H1 (cell line): Measurements from ENCODE around the gene CTSS. TPM values are rescaled to one million over a fixed set of nuclear protein-coding genes. Genes with fewer than 3 reads are reported as not detected.

Source experiments
- CTCF ChIA-PET: fragments of 300-600 bp; sonication (Branson Sonifier 250); formaldehyde crosslinking; loops from one replicate; lab custom pipeline; 2021; ENCODE audit not compliant: partially characterized antibody; lab: Charles Lee
- POLR2A ChIA-PET: fragments of 300-600 bp; sonication (Branson Sonifier 250); formaldehyde crosslinking; loops from one replicate; lab custom pipeline; 2021; ENCODE audit warnings: inconsistent platforms; ENCODE audit not compliant: partially characterized antibody; lab: Charles Lee
- DNase-seq, 2 experiments: peaks; one replicate each; pipeline versions ENCODE4 v3.0.0 to v3.0.0-alpha.2; 2010 to 2022; ENCODE audit warnings: low spot score in 2 of 2, low read depth in 1 of 2, mixed read lengths in 1 of 2
- FAIRE-seq: peaks from 2 replicates; lab custom pipeline; 2011; peaks lifted over from hg19 to GRCh38; lab: Jason Lieb, UNC
- H2AFZ ChIP-seq: 2 replicates; pipeline ENCODE4 v1.8.1; 2012; ENCODE audit warnings: low read length, inconsistent platforms
- H2AK5ac ChIP-seq: 2 replicates; pipeline ENCODE4 v1.6.1; 2013; ENCODE audit warnings: low read depth, low read length
- H2BK120ac ChIP-seq: replicated peaks from 2 replicates; pipeline ENCODE3; 2013; ENCODE audit warnings: low read depth, low read length, inconsistent platforms
- H2BK12ac ChIP-seq: 2 replicates; pipeline ENCODE4 v1.6.1; 2013; ENCODE audit warnings: low read depth, low read length
- H2BK15ac ChIP-seq: 2 replicates; pipeline ENCODE4 v1.6.1; 2013; ENCODE audit warnings: low read length
- H2BK20ac ChIP-seq: 2 replicates; pipeline ENCODE4 v1.6.1; 2013; ENCODE audit warnings: low read length
- H2BK5ac ChIP-seq: 2 replicates; pipeline ENCODE4 v1.6.1; 2013; ENCODE audit warnings: low read depth, low read length
- H3K14ac ChIP-seq: 2 replicates; pipeline ENCODE4 v1.6.1; 2013; ENCODE audit warnings: inconsistent platforms; ENCODE audit not compliant: insufficient read length
- H3K18ac ChIP-seq: 2 replicates; pipeline ENCODE4 v1.6.1; 2013; ENCODE audit warnings: low read length; ENCODE audit errors: extremely low read depth
- H3K23ac ChIP-seq: 2 replicates; pipeline ENCODE4 v1.6.1; 2013; ENCODE audit warnings: inconsistent platforms; ENCODE audit not compliant: insufficient read length
- H3K23me2 ChIP-seq: 2 replicates; pipeline ENCODE4 v1.6.1; 2013; ENCODE audit warnings: low read depth, low read length
- H3K27ac ChIP-seq: 2 replicates; pipeline ENCODE4 v1.6.1; 2011; ENCODE audit warnings: low read depth, low read length, inconsistent platforms
- H3K27me3 ChIP-seq, 4 experiments: replicated peaks in 1 of 4; 1 replicate in 1 of 4; 2 replicates in 3 of 4; pipeline versions ENCODE4 v1.6.1 to v1.8.1; 2011 to 2013; ENCODE audit warnings: low read length in 3 of 4, mild to moderate bottlenecking in 3 of 4, inconsistent platforms in 2 of 4, mixed read lengths in 2 of 4, moderate library complexity in 1 of 4; ENCODE audit not compliant: control insufficient read depth in 3 of 4, insufficient read depth in 3 of 4; ENCODE audit errors: extremely low read depth in 1 of 4
- H3K36me3 ChIP-seq, 4 experiments: 2 replicates each; pipeline versions ENCODE4 v1.6.1 to v1.8.1; 2011 to 2013; ENCODE audit warnings: mild to moderate bottlenecking in 4 of 4, low read length in 3 of 4, moderate library complexity in 2 of 4, control low read depth in 1 of 4, inconsistent platforms in 1 of 4; ENCODE audit not compliant: insufficient read depth in 4 of 4, control insufficient read depth in 2 of 4
- H3K4ac ChIP-seq: replicated peaks from 2 replicates; pipeline ENCODE3; 2013; ENCODE audit warnings: low read length, low read depth, mixed read lengths, inconsistent platforms; ENCODE audit not compliant: insufficient read length
- H3K4me1 ChIP-seq, 4 experiments: replicated peaks in 1 of 4; 1 replicate in 1 of 4; 2 replicates in 3 of 4; pipeline versions ENCODE4 v1.6.1 to v1.8.1; 2011 to 2013; ENCODE audit warnings: low read length in 3 of 4, inconsistent platforms in 2 of 4, mixed read lengths in 1 of 4; ENCODE audit not compliant: insufficient read depth in 4 of 4, control insufficient read depth in 3 of 4
- H3K4me2 ChIP-seq, 2 experiments: 2 replicates each; pipeline versions ENCODE4 v1.6.1 to v1.8.1; 2011 to 2013; ENCODE audit warnings: low read depth in 2 of 2, low read length in 2 of 2, control low read depth in 1 of 2, inconsistent platforms in 1 of 2, mild to moderate bottlenecking in 1 of 2; ENCODE audit not compliant: insufficient read depth in 1 of 2
- H3K4me3 ChIP-seq, 4 experiments: fragments of 200-600, 300-600 bp in 1 of 4; sonication (generic), shearing (Covaris generic), sonication (Bioruptor Twin) in 1 of 4; 2 replicates each; pipeline versions ENCODE4 v1.5.1 to v1.8.1; 2011 to 2016; ENCODE audit warnings: low read length in 4 of 4, low read depth in 3 of 4, control low read depth in 2 of 4, inconsistent platforms in 2 of 4, mild to moderate bottlenecking in 2 of 4, mixed read lengths in 1 of 4, moderate library complexity in 1 of 4; ENCODE audit not compliant: insufficient read depth in 2 of 4; ENCODE audit errors: extremely low read depth in 1 of 4
- H3K56ac ChIP-seq: replicated peaks from 2 replicates; pipeline ENCODE3; 2013; ENCODE audit warnings: low read depth, mild to moderate bottlenecking, mixed read lengths, low read length, inconsistent platforms; ENCODE audit not compliant: insufficient read length
- H3K79me1 ChIP-seq: 2 replicates; pipeline ENCODE4 v1.6.1; 2013; ENCODE audit warnings: low read depth, low read length, control low read depth
- H3K79me2 ChIP-seq, 2 experiments: 2 replicates each; pipeline versions ENCODE4 v1.6.1 to v1.8.1; 2012 to 2013; ENCODE audit warnings: low read length in 2 of 2, mild to moderate bottlenecking in 2 of 2, inconsistent platforms in 1 of 2; ENCODE audit not compliant: insufficient read depth in 2 of 2, control insufficient read depth in 1 of 2
- H3K9ac ChIP-seq, 4 experiments: replicated peaks in 1 of 4; 1 replicate in 1 of 4; 2 replicates in 3 of 4; pipeline versions ENCODE4 v1.6.1 to v1.8.1; 2011 to 2013; ENCODE audit warnings: low read depth in 3 of 4, low read length in 3 of 4, control low read depth in 2 of 4, mild to moderate bottlenecking in 2 of 4, moderate library complexity in 2 of 4, inconsistent platforms in 1 of 4; ENCODE audit errors: extremely low read depth in 1 of 4
- H3K9me3 ChIP-seq, 2 experiments: 2 replicates each; pipeline versions ENCODE4 v1.6.1 to v1.8.1; 2012 to 2013; ENCODE audit warnings: mild to moderate bottlenecking in 2 of 2, moderate library complexity in 2 of 2, control low read depth in 1 of 2, inconsistent platforms in 1 of 2, low read depth in 1 of 2, low read length in 1 of 2, mixed read lengths in 1 of 2; ENCODE audit not compliant: insufficient read depth in 2 of 2
- H4K20me1 ChIP-seq, 2 experiments: replicated peaks in 1 of 2; 2 replicates each; pipeline versions ENCODE3 to v1.8.1; 2011 to 2013; ENCODE audit warnings: inconsistent platforms in 2 of 2, low read length in 2 of 2, mild to moderate bottlenecking in 1 of 2; ENCODE audit not compliant: insufficient read depth in 2 of 2, control insufficient read depth in 1 of 2
- H4K5ac ChIP-seq: 2 replicates; pipeline ENCODE4 v1.6.1; 2013; ENCODE audit warnings: low read length, low read depth, mixed read lengths, inconsistent platforms; ENCODE audit not compliant: insufficient read length
- H4K8ac ChIP-seq: 2 replicates; pipeline ENCODE4 v1.8.0; 2013; ENCODE audit warnings: mild to moderate bottlenecking, moderate library complexity, low read length, inconsistent platforms; ENCODE audit not compliant: insufficient read depth; ENCODE audit errors: extremely low read depth
- H4K91ac ChIP-seq: replicated peaks from 2 replicates; pipeline ENCODE3; 2013; ENCODE audit warnings: low read length, mixed read lengths, inconsistent platforms; ENCODE audit not compliant: insufficient read length
- BRCA1 ChIP-seq: IDR thresholded peaks from 2 replicates; pipeline ENCODE4 v1.6.1; 2012; ENCODE audit warnings: low read depth, low read length, improper control_type of control experiment
- EGR1 ChIP-seq: IDR thresholded peaks from 2 replicates; pipeline ENCODE4 v1.6.1; 2011; ENCODE audit warnings: low read depth, low read length, borderline replicate concordance
- GABPA ChIP-seq: IDR thresholded peaks from 2 replicates; pipeline ENCODE4 v1.6.1; 2011; ENCODE audit warnings: mild to moderate bottlenecking, low read length, moderate library complexity, borderline replicate concordance; ENCODE audit not compliant: insufficient read depth
- HDAC6 ChIP-seq: IDR thresholded peaks from one replicate; pipeline ENCODE4 v1.7.1; 2012; ENCODE audit warnings: low read depth, mild to moderate bottlenecking, inconsistent platforms, low read length, moderate library complexity
- NRF1 ChIP-seq: IDR thresholded peaks from 2 replicates; pipeline ENCODE4 v1.6.1; 2011; ENCODE audit warnings: mild to moderate bottlenecking, low read depth, low read length, improper control_type of control experiment
- SAP30 ChIP-seq: fragments of 300-600 bp; sonication (generic); IDR thresholded peaks from 2 replicates; pipeline ENCODE4 v1.7.1; 2012; ENCODE audit warnings: low read length, moderate library complexity, mild to moderate bottlenecking, inconsistent platforms; ENCODE audit not compliant: insufficient read depth, insufficient replicate concordance
- TCF12 ChIP-seq: IDR thresholded peaks from 2 replicates; pipeline ENCODE4 v1.6.1; 2011; ENCODE audit warnings: low read depth, mild to moderate bottlenecking, low read length
- YY1 ChIP-seq: IDR thresholded peaks from 2 replicates; pipeline ENCODE4 v1.6.1; 2011; ENCODE audit warnings: low read depth, mild to moderate bottlenecking, low read length
- WGBS, 2 experiments: shearing (Covaris generic) in 1 of 2; methylation state at CpG; one replicate each; pipeline versions ENCODE4 v1.1.6 to v1.1.7; 2013 to 2015; ENCODE audit warnings: low lambda C conversion rate in 2 of 2, mixed read lengths in 2 of 2, inconsistent platforms in 1 of 2, low coverage in 1 of 2, missing lambda C conversion rate in 1 of 2; ENCODE audit not compliant: insufficient replicate concordance in 2 of 2, insufficient coverage in 1 of 2, insufficient read length in 1 of 2; ENCODE audit errors: extremely low coverage in 1 of 2, missing lambda C conversion rate in 1 of 2; 5-methylcytosine and 5-hydroxymethylcytosine counted together
- polyA plus RNA-seq, 7 experiments: library from polyadenylated mRNA; depleted of rRNA in 3 of 7; stranded (reverse) in 5 of 7; unstranded in 2 of 7; fragments of >200 nt in 5 of 7; fragments of 200-250 nt in 2 of 7; gene quantifications; 1 replicate in 5 of 7; 2 replicates in 1 of 7; 4 replicates in 1 of 7; pipeline versions ENCODE4 v1.2.1 to v1.2.3, GENCODE V29; 2011 to 2013; ENCODE audit warnings: missing spikeins in 2 of 7, mixed read lengths in 2 of 7
- total RNA-seq: library from RNA; stranded (reverse); fragmentation: NEBNext Ultra II Directional; extraction: Animal tissue kit (Norgen Biotek cat#: 25700); gene quantifications from 2 replicates; pipeline ENCODE4 v1.2.1, GENCODE V29; 2021

Gene CTSS
- total and polyA plus RNA-seq, 2 of the 8 experiments (the other 6 are each of a cell fraction or from before 2014, with no cell fraction given) = not detected

GRCh38 chr1:150810958-150811659, 45.5 kb upstream of the CTSS start:
- Histone ChIP-seq H3K4me1 (peaks cover 0 to 12% (median 5%) of the 10 kb centered on the region in 4 experiments; a peak in 4 of 7 replicates), H3K56ac (no peak overlapping the region), H3K36me3 (peaks cover 9 to 27% (median 14%) of the 10 kb centered on the region in 4 experiments), H3K4me3 (no peak overlapping the region), H2BK20ac (no peak overlapping the region), H2BK120ac (no peak overlapping the region), H3K14ac (no peak overlapping the region), H3K27me3 (no peaks in the 10 kb centered on the region; a peak in 1 of 7 replicates), H3K79me1 (no peaks in the 10 kb centered on the region), H3K23ac (no peak overlapping the region), H3K4me2 (no peak overlapping the region), H4K5ac (no peak overlapping the region), H3K9me3 (no peaks in the 10 kb centered on the region), H3K4ac (no peak overlapping the region), H3K23me2 (peaks cover 2% of the 10 kb centered on the region; the same call in 1 of the 2 replicates), H2BK5ac (no peak overlapping the region), H2BK15ac (no peak overlapping the region), H4K8ac (no peak overlapping the region), H2BK12ac (no peak overlapping the region), H3K27ac (no peak overlapping the region), H3K9ac (no peak overlapping the region), H3K18ac (no peak overlapping the region), H4K20me1 (no peaks in the 10 kb centered on the region), H2AFZ (no peak overlapping the region), H4K91ac (no peak overlapping the region), H3K79me2 (no peaks in the 10 kb centered on the region), H2AK5ac (no peak overlapping the region)
- FAIRE-seq (no peak), DNase-seq (no peak)
- CTCF ChIA-PET = no interaction called here
- POLR2A ChIA-PET = no interaction called here
- WGBS, 2 experiments = 91% methylated on average over 9 of the region's 9 CpGs; no CpG with 5 or more reads in 1 of the 2 experiments
- TF ChIP-seq EGR1 = no peak
- TF ChIP-seq YY1 = no peak
- TF ChIP-seq TCF12 = no peak
- no peak for TF ChIP-seq BRCA1
- TF ChIP-seq SAP30 = no peak
- no peak for TF ChIP-seq GABPA
- no peak for TF ChIP-seq NRF1
- no peak for TF ChIP-seq HDAC6
